GM10266 (cell line): ENCODE results near the gene NEDD8.

ENCODE experiments used
- DNase-seq: peaks from one replicate; pipeline ENCODE4 v3.0.0; 2012; ENCODE audit errors: extremely low spot score
- TF ChIP-seq, protein P1 (sequence below): IDR thresholded peaks from 2 replicates; pipeline ENCODE4 v1.5.1; 2012; ENCODE audit warnings: mild to moderate bottlenecking, low read depth; ENCODE audit not compliant: control insufficient read depth, insufficient read depth; ENCODE audit errors: missing control alignments

NEDD8 gene

DNA sequence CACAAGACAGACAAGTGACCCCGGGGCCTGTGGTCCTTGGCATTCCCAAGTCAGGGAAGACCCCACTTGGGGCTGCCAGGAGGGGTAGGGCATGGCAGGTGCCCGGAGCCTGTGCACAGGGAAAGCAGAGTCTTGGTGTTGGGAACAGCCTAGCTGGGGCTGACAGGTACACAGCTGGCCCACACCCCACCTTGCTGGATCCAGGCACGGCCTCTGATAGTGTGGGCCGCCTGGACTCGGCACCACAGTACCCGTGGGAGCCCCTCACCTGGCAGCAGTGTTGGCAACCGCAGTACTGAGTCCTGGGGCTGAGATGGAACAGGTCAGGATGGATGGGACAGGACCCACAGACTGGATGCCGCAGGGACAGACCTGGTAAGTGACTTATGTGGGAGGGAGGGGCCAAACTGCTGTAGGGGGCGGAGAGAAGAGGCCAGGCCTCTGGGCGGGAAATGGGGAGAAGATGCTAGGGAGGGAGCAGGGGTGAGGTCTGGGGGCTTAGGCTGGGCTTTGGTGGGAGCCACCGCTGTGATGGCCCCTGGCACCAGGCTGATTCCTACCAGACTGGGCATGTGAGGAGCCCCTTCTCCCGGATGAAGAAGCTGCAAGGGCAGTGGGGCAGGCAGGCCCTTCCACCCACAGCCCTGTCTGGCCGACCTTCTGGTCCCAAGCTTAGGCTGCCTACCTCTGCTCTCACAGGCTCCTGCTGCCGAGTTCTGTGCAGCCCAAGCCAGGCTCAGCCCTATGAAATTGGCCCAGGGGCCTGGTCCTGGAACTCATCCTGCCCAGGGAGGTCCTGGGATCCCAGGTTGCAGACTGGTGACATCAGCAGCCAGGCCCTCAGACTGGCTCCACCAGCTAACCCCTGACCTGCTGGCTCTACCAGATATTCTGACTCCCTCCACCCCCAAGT, 30.9 kb upstream of the NEDD8 start, which contains the start of gene TGM1:
TGM1 (minus strand) TSS at position 357 of the 913 bp plus-strand sequence. CDS start 825 bp downstream, outside the sequence.
- TF ChIP-seq, protein P1, sequence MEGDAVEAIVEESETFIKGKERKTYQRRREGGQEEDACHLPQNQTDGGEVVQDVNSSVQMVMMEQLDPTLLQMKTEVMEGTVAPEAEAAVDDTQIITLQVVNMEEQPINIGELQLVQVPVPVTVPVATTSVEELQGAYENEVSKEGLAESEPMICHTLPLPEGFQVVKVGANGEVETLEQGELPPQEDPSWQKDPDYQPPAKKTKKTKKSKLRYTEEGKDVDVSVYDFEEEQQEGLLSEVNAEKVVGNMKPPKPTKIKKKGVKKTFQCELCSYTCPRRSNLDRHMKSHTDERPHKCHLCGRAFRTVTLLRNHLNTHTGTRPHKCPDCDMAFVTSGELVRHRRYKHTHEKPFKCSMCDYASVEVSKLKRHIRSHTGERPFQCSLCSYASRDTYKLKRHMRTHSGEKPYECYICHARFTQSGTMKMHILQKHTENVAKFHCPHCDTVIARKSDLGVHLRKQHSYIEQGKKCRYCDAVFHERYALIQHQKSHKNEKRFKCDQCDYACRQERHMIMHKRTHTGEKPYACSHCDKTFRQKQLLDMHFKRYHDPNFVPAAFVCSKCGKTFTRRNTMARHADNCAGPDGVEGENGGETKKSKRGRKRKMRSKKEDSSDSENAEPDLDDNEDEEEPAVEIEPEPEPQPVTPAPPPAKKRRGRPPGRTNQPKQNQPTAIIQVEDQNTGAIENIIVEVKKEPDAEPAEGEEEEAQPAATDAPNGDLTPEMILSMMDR, result no peak
- DNase-seq, result no peak

DNA sequence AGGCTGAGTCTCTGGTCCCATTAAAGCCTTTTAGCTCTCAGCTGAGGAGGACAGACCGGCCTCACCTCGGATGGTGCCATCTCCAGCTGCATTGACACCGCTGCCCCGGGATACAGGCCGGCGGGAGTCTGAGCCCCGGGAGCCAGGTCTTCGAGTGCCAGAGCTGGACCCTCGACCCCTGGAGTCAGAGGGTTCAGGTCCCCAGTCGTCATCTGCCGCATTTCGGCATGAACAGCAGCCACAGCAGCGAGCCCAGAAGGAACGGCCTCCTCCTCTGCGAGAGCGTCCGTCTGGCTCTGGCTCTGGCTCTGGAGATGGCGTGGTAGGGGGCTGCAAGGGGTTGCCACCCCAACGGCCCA, 29.8 kb upstream of the NEDD8 start:
- TF ChIP-seq, protein P1, result no peak
- DNase-seq, result no peak

DNA sequence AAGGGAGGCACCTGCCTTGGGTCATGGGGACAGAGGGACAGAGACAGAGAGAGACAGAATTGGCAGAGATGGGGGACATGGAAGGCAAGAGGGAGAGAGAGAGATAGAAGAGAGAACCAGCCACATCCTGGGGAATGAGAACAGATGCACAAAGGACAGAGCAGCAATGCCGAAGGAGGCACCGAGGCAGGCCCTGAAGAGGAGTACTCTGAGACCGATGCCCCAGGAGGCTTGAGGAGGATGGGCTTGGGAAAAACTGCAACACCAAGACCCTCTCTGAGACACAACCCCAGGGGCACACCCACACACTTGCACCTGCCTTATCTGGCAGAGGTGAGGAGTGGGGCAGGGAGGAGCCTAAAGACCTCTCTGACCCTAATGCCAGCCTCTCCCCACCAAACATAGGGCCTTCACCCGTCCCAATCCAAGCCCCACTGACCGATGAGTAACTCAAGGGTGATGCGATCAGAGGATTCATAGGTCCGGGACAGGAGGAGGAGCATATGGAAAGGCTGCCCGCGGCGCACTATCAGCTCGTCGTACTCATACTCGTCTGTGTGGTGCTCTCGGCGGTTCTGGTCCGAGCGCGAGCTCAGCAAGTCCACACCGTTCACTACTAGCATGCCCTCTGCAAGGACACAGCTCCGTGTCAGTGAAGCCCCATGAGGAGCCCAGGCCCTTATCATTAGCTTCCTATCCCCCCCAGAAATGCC, 29.2 kb upstream of the NEDD8 start:
- TF ChIP-seq, protein P1, result no peak
- no peak for DNase-seq

DNA sequence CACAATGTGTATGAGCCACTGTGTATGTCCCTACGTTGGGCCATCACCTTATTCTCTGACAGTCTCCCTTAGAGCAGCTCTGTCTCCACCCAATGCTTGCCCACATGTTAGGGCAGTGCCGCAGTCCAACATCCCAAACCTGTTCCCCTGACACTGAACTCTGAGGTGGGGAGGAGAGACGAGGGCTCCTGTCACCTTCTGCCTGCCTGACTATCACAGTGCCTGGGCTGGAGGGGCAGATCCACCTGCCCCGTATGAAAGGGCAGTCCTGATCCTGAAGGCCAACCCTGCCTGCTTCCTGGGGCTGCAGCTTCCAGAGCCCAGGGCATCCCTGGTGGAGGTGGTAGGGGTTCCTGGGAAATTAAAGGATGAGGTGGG, 28.6 kb upstream of the NEDD8 start:
- no peak for DNase-seq
- TF ChIP-seq, protein P1, result no peak

DNA sequence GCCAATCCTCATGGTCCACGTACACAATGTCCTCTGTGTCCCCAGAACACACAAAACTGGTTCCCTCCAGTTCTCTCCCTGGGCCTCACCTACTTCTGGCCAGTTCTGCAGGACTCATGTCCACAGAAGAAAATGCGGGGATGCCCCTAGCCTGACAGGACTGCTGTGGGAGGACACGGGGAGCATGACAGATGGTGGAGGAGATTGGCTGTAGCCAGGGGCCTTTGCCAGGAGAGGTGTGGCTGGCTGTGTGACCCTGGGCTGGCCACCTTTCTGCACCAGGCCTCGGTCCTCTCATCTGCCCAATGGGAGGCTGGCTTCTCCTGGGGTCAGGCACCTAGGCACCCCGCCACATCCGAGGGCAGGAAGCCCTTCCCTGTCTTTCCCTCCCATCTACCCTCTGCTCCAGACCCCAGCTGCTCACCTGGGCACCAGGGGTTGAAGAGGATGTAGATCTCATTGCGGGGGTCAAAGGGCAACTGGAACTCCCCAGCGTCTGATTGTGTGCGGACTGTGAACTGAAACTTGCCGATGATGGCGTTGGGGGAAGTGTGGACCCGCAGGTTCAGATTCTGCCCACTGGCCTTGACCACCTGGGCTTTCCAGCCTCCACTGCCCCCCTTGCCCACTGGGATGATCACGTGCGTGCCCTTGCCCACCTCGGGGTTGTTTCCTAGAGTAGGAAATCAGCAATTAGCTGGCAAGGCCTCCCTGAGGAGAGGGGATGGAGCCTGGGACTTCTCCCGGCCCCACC, 28.0 kb upstream of the NEDD8 start:
- no peak for DNase-seq
- TF ChIP-seq, protein P1, result no peak

DNA sequence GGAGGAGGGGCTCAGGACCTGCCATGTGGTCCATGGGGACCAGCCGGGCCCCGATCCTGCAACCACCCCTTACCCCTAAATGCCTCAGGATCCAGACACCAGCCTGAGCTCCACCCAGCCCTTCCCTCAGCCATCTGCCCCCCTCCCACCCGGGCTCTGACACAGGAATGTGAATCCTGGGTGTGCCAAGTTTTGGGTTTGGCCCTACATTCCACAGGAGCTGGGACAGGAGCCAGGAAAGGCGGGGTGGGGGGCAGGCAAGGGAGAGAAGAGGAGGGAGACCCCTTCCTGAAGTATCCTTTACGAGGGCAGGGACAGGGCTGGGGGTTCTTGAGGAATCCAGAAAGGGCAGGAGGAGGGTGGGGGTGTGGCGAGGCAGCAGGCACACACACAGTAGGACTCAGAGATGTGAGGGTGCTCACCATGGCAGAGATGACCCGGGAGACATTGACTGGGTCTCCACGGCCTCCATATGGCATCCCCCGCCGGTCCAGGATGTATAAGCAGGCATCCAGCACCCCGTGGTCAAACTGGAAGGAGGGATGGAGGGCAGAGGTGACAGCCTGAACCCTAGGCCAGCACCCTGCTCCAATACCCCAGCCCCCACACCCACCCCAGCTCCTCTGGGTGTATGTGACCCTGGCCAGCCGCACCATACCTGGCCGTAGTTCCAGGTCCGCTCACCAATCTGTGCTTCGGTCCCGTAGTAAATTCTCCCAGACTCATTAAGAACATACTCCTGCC, 27.3 kb upstream of the NEDD8 start:
- TF ChIP-seq, protein P1, result no peak
- no peak for DNase-seq
